ENCODE measurements around the gene APOD.

The APOD gene

GRCh38 chr3:195542698-195543499, 40.8 kb downstream of the APOD start, which contains the start of gene PPP1R2:
PPP1R2 (minus strand) TSS chr3:195543325; CDS start chr3:195543025, 300 bp downstream.
- DNase-seq: peak; percentile 81
- Histone ChIP-seq H3K27me3 (ENCODE audit: insufficient read depth, low read depth, severe bottlenecking) (no peaks in the 10 kb centered on the region), H3K36me3 (no peaks in the 10 kb centered on the region), H3K9me3 (ENCODE audit: severe bottlenecking) (no peaks in the 10 kb centered on the region), H3K4me3 (ENCODE audit: low read depth, low read length) (peak within 1 kb of the TSS; percentile 69), H3K27ac (peak within 1 kb of the TSS; percentile 68)
- TF ChIP-seq, protein P1, sequence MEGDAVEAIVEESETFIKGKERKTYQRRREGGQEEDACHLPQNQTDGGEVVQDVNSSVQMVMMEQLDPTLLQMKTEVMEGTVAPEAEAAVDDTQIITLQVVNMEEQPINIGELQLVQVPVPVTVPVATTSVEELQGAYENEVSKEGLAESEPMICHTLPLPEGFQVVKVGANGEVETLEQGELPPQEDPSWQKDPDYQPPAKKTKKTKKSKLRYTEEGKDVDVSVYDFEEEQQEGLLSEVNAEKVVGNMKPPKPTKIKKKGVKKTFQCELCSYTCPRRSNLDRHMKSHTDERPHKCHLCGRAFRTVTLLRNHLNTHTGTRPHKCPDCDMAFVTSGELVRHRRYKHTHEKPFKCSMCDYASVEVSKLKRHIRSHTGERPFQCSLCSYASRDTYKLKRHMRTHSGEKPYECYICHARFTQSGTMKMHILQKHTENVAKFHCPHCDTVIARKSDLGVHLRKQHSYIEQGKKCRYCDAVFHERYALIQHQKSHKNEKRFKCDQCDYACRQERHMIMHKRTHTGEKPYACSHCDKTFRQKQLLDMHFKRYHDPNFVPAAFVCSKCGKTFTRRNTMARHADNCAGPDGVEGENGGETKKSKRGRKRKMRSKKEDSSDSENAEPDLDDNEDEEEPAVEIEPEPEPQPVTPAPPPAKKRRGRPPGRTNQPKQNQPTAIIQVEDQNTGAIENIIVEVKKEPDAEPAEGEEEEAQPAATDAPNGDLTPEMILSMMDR (IDR thresholded peaks at IDR 0.05; ENCODE audit: low read depth, low read length): no peak

DNA sequence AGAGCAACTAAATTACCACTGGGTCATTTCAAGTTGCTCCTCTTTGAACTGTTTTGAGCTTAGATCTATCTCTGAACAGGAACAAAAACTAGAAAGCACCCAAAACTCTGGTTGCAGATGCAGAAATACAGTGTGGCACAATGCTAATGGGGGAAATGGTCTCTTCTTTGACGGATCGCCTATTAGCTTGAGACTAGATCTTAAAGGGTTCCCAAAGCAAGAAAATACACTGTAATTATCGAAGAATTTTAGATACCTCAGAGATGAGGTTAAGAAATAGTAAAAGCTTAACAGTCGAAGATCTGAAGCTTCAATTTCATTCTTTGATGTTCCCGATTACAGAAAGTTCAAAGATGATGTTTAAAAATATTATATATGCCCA, 41.4 kb downstream of the APOD start:
- peak overlapping the region; percentile 69 for H3K4me3 ChIP-seq (ENCODE audit: low read depth, low read length)
- no peak for DNase-seq
- H3K36me3 ChIP-seq: no peaks in the 10 kb centered on the region
- H3K27me3 ChIP-seq (ENCODE audit: insufficient read depth, low read depth, severe bottlenecking): no peaks in the 10 kb centered on the region
- TF ChIP-seq, protein P1 (IDR thresholded peaks at IDR 0.05; ENCODE audit: low read depth, low read length): no peak
- H3K9me3 ChIP-seq (ENCODE audit: severe bottlenecking): no peaks in the 10 kb centered on the region
- no peak overlapping the region for H3K27ac ChIP-seq

DNA sequence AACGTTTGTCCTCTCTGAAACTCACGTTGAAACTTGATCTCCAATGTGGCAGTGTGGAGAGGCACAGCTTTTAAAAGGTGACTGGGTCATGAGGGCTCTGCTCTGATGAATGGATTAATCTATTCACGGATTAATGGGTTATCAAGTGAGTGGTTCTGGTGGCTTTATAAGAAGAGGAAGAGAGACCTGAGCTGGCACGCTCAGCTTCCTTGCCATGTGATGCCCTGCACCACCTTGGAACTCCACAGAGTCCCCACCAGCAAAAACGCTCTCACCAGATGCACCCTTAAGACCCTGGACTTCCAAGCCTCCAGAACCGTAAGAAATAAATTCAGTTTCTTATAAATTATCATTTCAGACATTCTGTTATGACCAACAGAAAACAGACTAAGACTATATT, 43.2 kb downstream of the APOD start:
- Histone ChIP-seq H3K4me3 (ENCODE audit: low read depth, low read length) (no peak overlapping the region), H3K36me3 (no peaks in the 10 kb centered on the region)

GRCh38 chr3:195540027-195540426, 43.7 kb downstream of the APOD start:
- H3K9me3 ChIP-seq (ENCODE audit: severe bottlenecking): no peaks in the 10 kb centered on the region
- H3K36me3 ChIP-seq: no peaks in the 10 kb centered on the region
- H3K27me3 ChIP-seq (ENCODE audit: insufficient read depth, low read depth, severe bottlenecking): no peaks in the 10 kb centered on the region
- DNase-seq: no peak
- no peak overlapping the region for H3K27ac ChIP-seq
- TF ChIP-seq, protein P1 (IDR thresholded peaks at IDR 0.05; ENCODE audit: low read depth, low read length): no peak
- no peak overlapping the region for H3K4me3 ChIP-seq (ENCODE audit: low read depth, low read length)

More for the DNA sequence above, 43.2 kb downstream of the APOD start:
- Histone ChIP-seq H3K9me3 (ENCODE audit: severe bottlenecking) (no peaks in the 10 kb centered on the region), H3K27me3 (ENCODE audit: insufficient read depth, low read depth, severe bottlenecking) (no peaks in the 10 kb centered on the region), H3K27ac (no peak overlapping the region)
- TF ChIP-seq, protein P1 (IDR thresholded peaks at IDR 0.05; ENCODE audit: low read depth, low read length): no peak
- DNase-seq: no peak

GRCh38 chr3:195539479-195539878, 44.3 kb downstream of the APOD start:
- H3K27me3 ChIP-seq (ENCODE audit: insufficient read depth, low read depth, severe bottlenecking): no peaks in the 10 kb centered on the region
- no peaks in the 10 kb centered on the region for H3K9me3 ChIP-seq (ENCODE audit: severe bottlenecking)
- TF ChIP-seq, protein P1 (IDR thresholded peaks at IDR 0.05; ENCODE audit: low read depth, low read length): no peak
- no peak for DNase-seq
- H3K36me3 ChIP-seq: no peaks in the 10 kb centered on the region
- no peak overlapping the region for H3K4me3 ChIP-seq (ENCODE audit: low read depth, low read length)
- H3K27ac ChIP-seq: no peak overlapping the region

All from WERI-Rb-1 (cell line).